Endothelial cell of umbilical vein (primary cell): Measurements from ENCODE around the gene GGN. TPM values are rescaled to one million over a fixed set of nuclear protein-coding genes. Genes with fewer than 3 reads are reported as not detected.

Experiments used
- BruUV-seq: library from RNA; stranded (reverse); fragments of 400-500 nt; replicated peaks from 2 replicates; lab custom pipeline; 2021; lab: Mats Ljungman, UMichigan
- CTCF ChIA-PET: fragments of 300-600, 350-600 bp; sonication (Branson Sonifier 250); formaldehyde crosslinking; loops from one replicate; lab custom pipeline; 2021; ENCODE audit warnings: antibody characterized with exemption, inconsistent platforms; lab: Charles Lee
- POLR2A ChIA-PET: fragments of 300-600, 350-600 bp; sonication (Branson Sonifier 250); formaldehyde crosslinking; loops from one replicate; lab custom pipeline; 2021; ENCODE audit warnings: antibody characterized with exemption, inconsistent platforms; lab: Charles Lee
- DNase-seq: peaks from one replicate; pipeline ENCODE4 v3.0.0-alpha.2; 2011; ENCODE audit warnings: low read depth, low spot score
- FAIRE-seq: peaks from 2 replicates; lab custom pipeline; 2011; peaks lifted over from hg19 to GRCh38; lab: Jason Lieb, UNC
- H2AFZ ChIP-seq: 2 replicates; pipeline ENCODE4 v1.6.0; 2012; ENCODE audit warnings: low read depth, low read length, control low read depth, inconsistent platforms
- H3K27ac ChIP-seq: 2 replicates; pipeline ENCODE4 v1.5.1; 2011; ENCODE audit warnings: low read depth, mild to moderate bottlenecking, control low read depth, low read length, moderate library complexity; ENCODE audit not compliant: insufficient read depth
- H3K27me3 ChIP-seq, 2 experiments: 2 replicates each; pipeline versions ENCODE4 v1.6.0 to v1.6.1; 2011; ENCODE audit warnings: low read length in 2 of 2, mixed read lengths in 1 of 2; ENCODE audit not compliant: control insufficient read depth in 2 of 2, insufficient read depth in 2 of 2
- H3K36me3 ChIP-seq, 2 experiments: 2 replicates in 1 of 2; 3 replicates in 1 of 2; pipeline ENCODE4 v1.5.1; 2011; ENCODE audit warnings: low read length in 2 of 2, mild to moderate bottlenecking in 1 of 2, moderate library complexity in 1 of 2; ENCODE audit not compliant: control insufficient read depth in 2 of 2, insufficient read depth in 2 of 2; ENCODE audit errors: extremely low read depth in 1 of 2
- H3K4me1 ChIP-seq: 3 replicates; pipeline ENCODE4 v1.5.1; 2011; ENCODE audit warnings: mild to moderate bottlenecking, low read length; ENCODE audit not compliant: control insufficient read depth, insufficient read depth; ENCODE audit errors: extremely low read depth
- H3K4me2 ChIP-seq: 2 replicates; pipeline ENCODE4 v1.6.1; 2011; ENCODE audit warnings: low read length, control low read depth, mixed read lengths; ENCODE audit not compliant: insufficient read depth
- H3K4me3 ChIP-seq, 3 experiments: fragments of 200-600 bp in 1 of 3; sonication (generic), shearing (Covaris generic) in 1 of 3; replicated peaks in 1 of 3; 2 replicates each; pipeline ENCODE4 v1.5.1; 2011 to 2016; ENCODE audit warnings: control low read depth in 3 of 3, low read length in 3 of 3, mild to moderate bottlenecking in 2 of 3, inconsistent platforms in 1 of 3, low read depth in 1 of 3, moderate library complexity in 1 of 3; ENCODE audit not compliant: insufficient read depth in 1 of 3
- H3K79me2 ChIP-seq: 2 replicates; pipeline ENCODE4 v1.6.0; 2012; ENCODE audit warnings: low read length, inconsistent platforms; ENCODE audit not compliant: control insufficient read depth, insufficient read depth
- H3K9ac ChIP-seq: replicated peaks from 2 replicates; pipeline ENCODE3; 2011; ENCODE audit warnings: low read length, control low read depth; ENCODE audit not compliant: insufficient read depth; ENCODE audit errors: extremely low read depth
- H3K9me1 ChIP-seq: replicated peaks from 3 replicates; pipeline ENCODE4 v1.6.0; 2011; ENCODE audit warnings: mild to moderate bottlenecking, low read length; ENCODE audit not compliant: control insufficient read depth, insufficient read depth; ENCODE audit errors: extremely low read depth
- H3K9me3 ChIP-seq: replicated peaks from 2 replicates; pipeline ENCODE4 v1.5.1; 2012; ENCODE audit warnings: low read length, inconsistent platforms; ENCODE audit not compliant: control insufficient read depth, insufficient read depth
- H4K20me1 ChIP-seq: replicated peaks from 2 replicates; pipeline ENCODE3; 2011; ENCODE audit warnings: mild to moderate bottlenecking, low read length; ENCODE audit not compliant: control insufficient read depth, insufficient read depth; ENCODE audit errors: extremely low read depth
- CTCF ChIP-seq, 2 donors: IDR thresholded peaks; 1 replicate in 1 of 2; 2 replicates in 1 of 2; pipeline ENCODE4 v1.5.1; 2011; ENCODE audit warnings: low read length in 2 of 2, mild to moderate bottlenecking in 2 of 2, moderate library complexity in 2 of 2, control low read depth in 1 of 2, inconsistent platforms in 1 of 2, low read depth in 1 of 2; ENCODE audit not compliant: insufficient read depth in 1 of 2; ENCODE audit errors: extremely low read depth in 1 of 2
- EZH2 ChIP-seq: IDR thresholded peaks from 2 replicates; pipeline ENCODE4 v1.6.1; 2012; ENCODE audit warnings: borderline replicate concordance, low read depth, mild to moderate bottlenecking, moderate library complexity, low read length, inconsistent platforms; ENCODE audit not compliant: severe bottlenecking
- FOS ChIP-seq: IDR thresholded peaks from 2 replicates; pipeline ENCODE4 v1.6.1; 2011; ENCODE audit warnings: mild to moderate bottlenecking, low read length, moderate library complexity, borderline replicate concordance; ENCODE audit not compliant: insufficient read depth
- GATA2 ChIP-seq: IDR thresholded peaks from 2 replicates; pipeline ENCODE4 v1.7.0; 2011; ENCODE audit warnings: low read depth, mild to moderate bottlenecking, moderate library complexity, mixed read lengths, low read length; ENCODE audit not compliant: insufficient read length, insufficient read depth
- JUN ChIP-seq: IDR thresholded peaks from 2 replicates; pipeline ENCODE4 v1.6.1; 2011; ENCODE audit warnings: borderline replicate concordance, low read depth; ENCODE audit not compliant: insufficient read length, insufficient read depth
- MAX ChIP-seq: IDR thresholded peaks from 2 replicates; pipeline ENCODE4 v1.6.1; 2011; ENCODE audit not compliant: insufficient read depth, insufficient read length
- MYC ChIP-seq: IDR thresholded peaks from one replicate; pipeline ENCODE4 v1.6.1; 2011; ENCODE audit warnings: mild to moderate bottlenecking, low read depth, low read length
- POLR2A ChIP-seq: IDR thresholded peaks from 2 replicates; pipeline ENCODE4 v1.6.1; 2012; ENCODE audit warnings: low read depth, mild to moderate bottlenecking, control low read depth, low read length
- POLR2AphosphoS5 ChIP-seq: IDR thresholded peaks from 2 replicates; pipeline ENCODE4 v1.6.1; 2012; ENCODE audit warnings: low read depth, mild to moderate bottlenecking, control low read depth, low read length, moderate library complexity; ENCODE audit not compliant: insufficient read depth
- dilution Hi-C: fragments of 300-500 bp; cut with MboI; formaldehyde crosslinking; loops from one replicate; pipeline ENCODE4 v1.15.0; 2019; ENCODE audit warnings: low sequenced_read_pairs; ENCODE audit not compliant: extremely low pct_ligation_motif_present
- intact Hi-C: fragments of 100-400 bp; cut with micrococcal nuclease; formaldehyde crosslinking; loops from one replicate; pipeline ENCODE4 v1.10.0; 2022
- polyA plus RNA-seq, 4 experiments: library from polyadenylated mRNA; depleted of rRNA in 3 of 4; stranded (reverse) in 3 of 4; unstranded in 1 of 4; fragments of >200 nt; gene quantifications; 2 replicates each; pipeline versions ENCODE4 v1.2.1 to v1.2.3, GENCODE V29; 2011 to 2012; ENCODE audit warnings: missing spikeins in 1 of 4
- total RNA-seq: library from RNA; stranded (reverse); gene quantifications from 2 replicates; pipeline ENCODE4 v1.2.3, GENCODE V29; 2021

Gene GGN
- total and polyA plus RNA-seq, 2 donors (not counting 3 experiments of a cell fraction or from before 2014, with no cell fraction given) = 0.39 to 0.88 TPM

GRCh38 chr19:38375098-38375493, 12.7 kb downstream of the GGN start:
- CTCF ChIA-PET = interaction anchor here (1.4 to 1.6 kb wide), 2 partner anchors 10 to 13 kb away, joined by 8 to 14 read pairs; partner anchors contain the start of genes GGN and SPRED3
- FAIRE-seq (peak; percentile 56), DNase-seq (no peak)

More at GRCh38 chr19:38375098-38375493, 12.7 kb downstream of the GGN start:
- dilution Hi-C loops (no loop called here), intact Hi-C loops (loop anchor here (2.0 kb wide), 1 partner anchor 28 kb away; the partner anchor contains the start of gene FAM98C)
- peak overlapping the region; percentile 95 for H3K9ac ChIP-seq
- peak overlapping the region; percentile 87 for H3K27ac ChIP-seq
- peak overlapping the region; percentile 70 to 86 (median 70) for H3K4me3 ChIP-seq
- H3K9me1 ChIP-seq = no peaks in the 10 kb centered on the region
- peaks cover 14% of the 10 kb centered on the region for H3K4me1 ChIP-seq
- H3K4me2 ChIP-seq = peak overlapping the region; percentile 93
- BruUV-seq = no TSS peak
- peaks cover 0 to 17% of the 10 kb centered on the region in 2 experiments for H3K36me3 ChIP-seq
- TF ChIP-seq MAX (no peak), POLR2AphosphoS5 (no peak), CTCF (IDR thresholded peaks at IDR 0.05; ENCODE audit: extremely low read depth in 1 of 2, insufficient read depth in 1 of 2, low read depth in 1 of 2, low read length in 2 of 2) (no peak), FOS (no peak), MYC (no peak), JUN (no peak), EZH2 (no peak), POLR2A (no peak), GATA2 (no peak)
- H4K20me1 ChIP-seq = no peaks in the 10 kb centered on the region
- peak overlapping the region; percentile 91 for H2AFZ ChIP-seq
- no peaks in the 10 kb centered on the region for H3K9me3 ChIP-seq
- H3K79me2 ChIP-seq = peaks cover 27% of the 10 kb centered on the region
- peaks cover 2% of the 10 kb centered on the region in 2 experiments for H3K27me3 ChIP-seq
- POLR2A ChIA-PET = interaction anchor here (1.6 to 1.9 kb wide), 3 partner anchors 13 to 28 kb away, joined by 7 to 39 read pairs (median 9); partner anchors contain the start of genes FAM98C, GGN and SPRED3
